Liver (tissue), 9 donors: ENCODE measurements around the gene MAST2. TPM values are rescaled to one million over a fixed set of nuclear protein-coding genes. Genes with fewer than 3 reads are reported as not detected.

ENCODE experiments used
- DNase-seq: peaks from one replicate; pipeline ENCODE4 v3.0.0-alpha.2; 2017; ENCODE audit warnings: low spot score
- H3K27ac ChIP-seq, 2 donors: one replicate each; pipeline ENCODE4 v1.7.0; 2013; ENCODE audit warnings: inconsistent platforms in 2 of 2, low read length in 2 of 2, control low read depth in 1 of 2, low read depth in 1 of 2, mild to moderate bottlenecking in 1 of 2
- H3K27me3 ChIP-seq, 4 donors: one replicate each; pipeline versions ENCODE4 v1.6.1 to v1.7.0; 2013; ENCODE audit warnings: low read length in 3 of 4, inconsistent platforms in 1 of 4, mild to moderate bottlenecking in 1 of 4, moderate library complexity in 1 of 4; ENCODE audit not compliant: control insufficient read depth in 4 of 4, insufficient read depth in 4 of 4
- H3K36me3 ChIP-seq, 4 donors: one replicate each; pipeline versions ENCODE4 v1.6.1 to v1.7.0; 2013; ENCODE audit warnings: low read length in 3 of 4, mild to moderate bottlenecking in 3 of 4, low read depth in 1 of 4, moderate library complexity in 1 of 4; ENCODE audit not compliant: control insufficient read depth in 4 of 4, insufficient read depth in 3 of 4
- H3K4me1 ChIP-seq, 4 donors: one replicate each; pipeline versions ENCODE4 v1.6.1 to v1.7.0; 2013; ENCODE audit warnings: low read length in 3 of 4, mild to moderate bottlenecking in 3 of 4, moderate library complexity in 1 of 4; ENCODE audit not compliant: control insufficient read depth in 4 of 4, insufficient read depth in 4 of 4
- H3K4me3 ChIP-seq, 3 donors: one replicate each; pipeline versions ENCODE4 v1.6.1 to v1.7.0; 2013; ENCODE audit warnings: low read length in 3 of 3, control low read depth in 1 of 3, low read depth in 1 of 3, mild to moderate bottlenecking in 1 of 3
- H3K9ac ChIP-seq, 2 donors: one replicate each; pipeline ENCODE4 v1.7.0; 2013; ENCODE audit warnings: low read length in 2 of 2, mild to moderate bottlenecking in 2 of 2, moderate library complexity in 2 of 2, control low read depth in 1 of 2, low read depth in 1 of 2
- H3K9me3 ChIP-seq, 4 donors: one replicate each; pipeline versions ENCODE4 v1.6.1 to v1.7.0; 2013; ENCODE audit warnings: low read length in 3 of 4; ENCODE audit not compliant: control insufficient read depth in 4 of 4
- CTCF ChIP-seq: fragments of 150-350 bp; IDR thresholded peaks from 2 replicates; pipeline ENCODE4 v1.5.1; 2017; ENCODE audit warnings: improper control_type of control experiment, low read depth, low read length; ENCODE audit not compliant: missing input control
- EGR1 ChIP-seq, 2 donors: IDR thresholded peaks; 2 replicates each; pipeline ENCODE4 v1.6.1; 2016 to 2018; ENCODE audit warnings: antibody characterized with exemption in 2 of 2, low read depth in 2 of 2
- FOXA1 ChIP-seq: IDR thresholded peaks from 2 replicates; pipeline ENCODE4 v1.6.1; 2016; ENCODE audit warnings: antibody characterized with exemption
- GABPA ChIP-seq, 2 donors: IDR thresholded peaks in 1 of 2; conservative IDR thresholded peaks in 1 of 2; 2 replicates each; pipeline ENCODE4 v1.6.1; 2016; ENCODE audit warnings: antibody characterized with exemption in 2 of 2, mild to moderate bottlenecking in 1 of 2, moderate library complexity in 1 of 2
- HNF4A ChIP-seq, 2 donors: conservative IDR thresholded peaks; 2 replicates each; pipeline ENCODE4 v1.6.1; 2016; ENCODE audit warnings: antibody characterized with exemption in 2 of 2, mild to moderate bottlenecking in 2 of 2
- HNF4G ChIP-seq: IDR thresholded peaks from 2 replicates; pipeline ENCODE4 v1.6.1; 2016; ENCODE audit warnings: antibody characterized with exemption
- JUND ChIP-seq, 2 donors: IDR thresholded peaks; 2 replicates each; pipeline ENCODE4 v1.6.1; 2016; ENCODE audit warnings: antibody characterized with exemption in 2 of 2
- NR2F2 ChIP-seq: IDR thresholded peaks from 2 replicates; pipeline ENCODE4 v1.6.1; 2016; ENCODE audit warnings: antibody characterized with exemption
- RAD21 ChIP-seq, 2 donors: IDR thresholded peaks; 2 replicates each; pipeline ENCODE4 v1.6.1; 2016; ENCODE audit warnings: antibody characterized with exemption in 2 of 2, mild to moderate bottlenecking in 2 of 2
- REST ChIP-seq: IDR thresholded peaks from 2 replicates; pipeline ENCODE4 v1.6.1; 2016; ENCODE audit warnings: antibody characterized with exemption, mild to moderate bottlenecking
- TAF1 ChIP-seq: conservative IDR thresholded peaks from 2 replicates; pipeline ENCODE4 v1.6.1; 2016; ENCODE audit warnings: antibody characterized with exemption, mild to moderate bottlenecking
- YY1 ChIP-seq: IDR thresholded peaks from 2 replicates; pipeline ENCODE4 v1.6.1; 2016; ENCODE audit warnings: antibody characterized with exemption, mild to moderate bottlenecking
- WGBS: extraction: QIAGEN DNeasy Blood & Tissue Kit; methylation state at CpG from one replicate; pipeline ENCODE4 v1.1.7; 2013; 5-methylcytosine and 5-hydroxymethylcytosine counted together
- polyA plus RNA-seq, 2 donors: library from polyadenylated mRNA; stranded (reverse) in 1 of 2; unstranded in 1 of 2; fragments of 200-250 nt in 1 of 2; fragments of >200 nt in 1 of 2; fragmentation: Nextera tagmentation in 1 of 2; extraction: Ambion mirVana in 1 of 2; gene quantifications; one replicate each; pipeline versions ENCODE4 v1.2.1 to v1.2.3, GENCODE V29; 2013 to 2015
- total RNA-seq, 2 donors: library from RNA; depleted of rRNA; stranded (reverse); fragments of >200 nt; gene quantifications; one replicate each; pipeline ENCODE4 v1.2.3, GENCODE V29; 2014
- donor health status: healthy.
- donor health status: healthy.
- donor health status: healthy.
- donor health status: healthy.
- donor health status: healthy.

Gene MAST2
- total and polyA plus RNA-seq, 4 donors: 4.8 to 9.6 (median 5.7) TPM

GRCh38 chr1:46076343-46076742 is 272.9 kb downstream of the MAST2 start:
- DNase-seq: no peak
- Histone ChIP-seq H3K4me1 (peaks cover 0 to 2% (median 0%) of the 10 kb centered on the region in 4 donors), H3K27ac (no peak overlapping the region), H3K4me3 (no peak overlapping the region), H3K27me3 (no peaks in the 10 kb centered on the region), H3K36me3 (no peaks in the 10 kb centered on the region), H3K9me3 (no peaks in the 10 kb centered on the region), H3K9ac (no peak overlapping the region)
- 92% methylated on average over 2 of the region's 2 CpGs for WGBS
- TF ChIP-seq REST: no peak
- no peak for TF ChIP-seq YY1
- no peak for TF ChIP-seq FOXA1
- no peak for TF ChIP-seq CTCF
- no peak for TF ChIP-seq NR2F2
- no peak for TF ChIP-seq GABPA (IDR thresholded peaks at IDR 0.05 in 1 of 2, conservative IDR thresholded peaks at IDR 0.05 in 1 of 2)
- no peak for TF ChIP-seq HNF4G
- no peak for TF ChIP-seq EGR1 (IDR thresholded peaks at IDR 0.05; ENCODE audit: low read depth in 2 of 2)

- TF ChIP-seq HNF4A (conservative IDR thresholded peaks at IDR 0.05) (no peak), HNF4G (no peak), YY1 (no peak), RAD21 (IDR thresholded peaks at IDR 0.05) (no peak), JUND (IDR thresholded peaks at IDR 0.05) (no peak), TAF1 (no peak), NR2F2 (no peak), REST (no peak)
- Histone ChIP-seq H3K36me3 (no peaks in the 10 kb centered on the region), H3K9me3 (no peaks in the 10 kb centered on the region), H3K27me3 (no peaks in the 10 kb centered on the region), H3K27ac (no peak overlapping the region), H3K9ac (no peak overlapping the region), H3K4me3 (no peak overlapping the region), H3K4me1 (peaks cover 0 to 2% (median 0%) of the 10 kb centered on the region in 4 donors)
- DNase-seq: no peak
- WGBS: 92% methylated on average over 4 of the region's 4 CpGs
Observed at GRCh38 chr1:46077644-46078043, 274.2 kb downstream of the MAST2 start.
